Breast epithelium (tissue), 3 donors: ENCODE results near the gene CPNE5.

Experiments
- POLR2A ChIP-seq: fragments of 450-650 bp; IDR thresholded peaks from one replicate; pipeline ENCODE4 v1.6.1; 2016; ENCODE audit warnings: antibody characterized with exemption, mild to moderate bottlenecking, moderate library complexity
- POLR2AphosphoS5 ChIP-seq, 3 donors: sonication (generic); formaldehyde crosslinking; IDR thresholded peaks; one replicate each; pipeline ENCODE4 v1.6.1; 2017; ENCODE audit warnings: antibody characterized with exemption in 3 of 3
- TF ChIP-seq, protein P1 (sequence below), 3 donors: fragments of 450-650 bp; IDR thresholded peaks; one replicate each; pipeline ENCODE4 v1.5.1; 2016 to 2017; ENCODE audit warnings: antibody characterized with exemption in 3 of 3, mild to moderate bottlenecking in 3 of 3, moderate library complexity in 3 of 3

DNA sequence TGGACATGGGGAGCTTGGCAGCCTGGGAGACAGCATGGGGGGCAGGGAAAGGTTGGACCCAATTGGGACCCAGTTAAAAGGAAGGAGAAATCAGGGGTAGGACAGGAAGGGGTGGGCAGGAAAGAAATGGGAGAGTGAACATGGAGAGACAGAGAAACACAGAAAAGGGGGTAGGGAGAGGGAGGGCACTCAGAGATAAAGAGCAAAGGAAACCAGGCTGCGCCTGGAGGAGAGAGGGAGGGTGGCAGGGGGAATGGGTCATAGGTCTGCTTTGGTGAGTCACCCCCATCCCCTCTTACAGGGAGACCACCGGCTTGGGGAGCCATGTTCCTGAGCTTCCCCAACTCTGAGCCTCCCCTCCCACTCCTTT, 95.0 kb downstream of the CPNE5 start:
- TF ChIP-seq, protein P1, sequence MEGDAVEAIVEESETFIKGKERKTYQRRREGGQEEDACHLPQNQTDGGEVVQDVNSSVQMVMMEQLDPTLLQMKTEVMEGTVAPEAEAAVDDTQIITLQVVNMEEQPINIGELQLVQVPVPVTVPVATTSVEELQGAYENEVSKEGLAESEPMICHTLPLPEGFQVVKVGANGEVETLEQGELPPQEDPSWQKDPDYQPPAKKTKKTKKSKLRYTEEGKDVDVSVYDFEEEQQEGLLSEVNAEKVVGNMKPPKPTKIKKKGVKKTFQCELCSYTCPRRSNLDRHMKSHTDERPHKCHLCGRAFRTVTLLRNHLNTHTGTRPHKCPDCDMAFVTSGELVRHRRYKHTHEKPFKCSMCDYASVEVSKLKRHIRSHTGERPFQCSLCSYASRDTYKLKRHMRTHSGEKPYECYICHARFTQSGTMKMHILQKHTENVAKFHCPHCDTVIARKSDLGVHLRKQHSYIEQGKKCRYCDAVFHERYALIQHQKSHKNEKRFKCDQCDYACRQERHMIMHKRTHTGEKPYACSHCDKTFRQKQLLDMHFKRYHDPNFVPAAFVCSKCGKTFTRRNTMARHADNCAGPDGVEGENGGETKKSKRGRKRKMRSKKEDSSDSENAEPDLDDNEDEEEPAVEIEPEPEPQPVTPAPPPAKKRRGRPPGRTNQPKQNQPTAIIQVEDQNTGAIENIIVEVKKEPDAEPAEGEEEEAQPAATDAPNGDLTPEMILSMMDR (IDR thresholded peaks at IDR 0.05) = no peak
- TF ChIP-seq POLR2AphosphoS5 (IDR thresholded peaks at IDR 0.05) (no peak), POLR2A (no peak)
